HCT116 (cell line): Measurements from ENCODE around the gene KRT1. TPM values are rescaled to one million over a fixed set of nuclear protein-coding genes. Genes with fewer than 3 reads are reported as not detected.

Experiments used
- ATAC-seq: fragments of 200-7000 bp; cut with Tn5 transposase; 2 replicates; pipeline ENCODE4 v1.9.1; 2020; ENCODE audit warnings: mild to moderate bottlenecking, moderate library complexity
- BruUV-seq: library from RNA; stranded (reverse); fragments of 400-500 nt; replicated peaks from 2 replicates; lab custom pipeline; 2021; lab: Mats Ljungman, UMichigan
- CTCF ChIA-PET: fragments of 300-600 bp; sonication (Branson Sonifier 250); formaldehyde crosslinking; loops from one replicate; lab custom pipeline; 2021; ENCODE audit warnings: antibody characterized with exemption; lab: Charles Lee
- POLR2A ChIA-PET: fragments of 300-600, 350-600 bp; sonication (Branson Sonifier 250); formaldehyde crosslinking; loops from one replicate; lab custom pipeline; 2021; ENCODE audit warnings: antibody characterized with exemption; lab: Charles Lee
- RAD21 ChIA-PET, 2 experiments: fragments of 300-600 bp; sonication (Branson Sonifier 250); formaldehyde crosslinking; loops; one replicate each; lab custom pipeline; 2023; ENCODE audit warnings: low total read pairs in 2 of 2; ENCODE audit not compliant: uncharacterized antibody in 2 of 2, unreplicated experiment in 2 of 2, low non-redundant PET in 1 of 2; lab: Charles Lee
- DNase-seq: peaks from one replicate; pipeline ENCODE4 v3.0.0-alpha.2; 2010; ENCODE audit warnings: low read depth, low spot score
- H2AFZ ChIP-seq: fragments of 200-600 bp; shearing (Covaris generic), sonication (generic); 2 replicates; pipeline ENCODE4 v1.6.1; 2017; ENCODE audit warnings: low read depth, mixed run types, mixed read lengths, antibody characterized with exemption, low read length; ENCODE audit not compliant: poor library complexity, severe bottlenecking
- H3K27ac ChIP-seq: 2 replicates; pipeline ENCODE4 v1.5.1; 2012; ENCODE audit warnings: low read depth, low read length
- H3K27me3 ChIP-seq: fragments of 200-600 bp; sonication (generic); 2 replicates; pipeline ENCODE4 v1.6.1; 2016; ENCODE audit warnings: mixed run types, low read length, mixed read lengths; ENCODE audit not compliant: insufficient read depth
- H3K36me3 ChIP-seq, 2 experiments: fragments of 200-500 bp in 1 of 2; fragments of 200-600 bp in 1 of 2; sonication (Bioruptor generic) in 1 of 2; sonication (generic) in 1 of 2; 2 replicates each; pipeline versions ENCODE4 v1.5.1 to v1.6.1; 2014 to 2016; ENCODE audit warnings: low read length in 2 of 2, inconsistent platforms in 1 of 2, mixed read lengths in 1 of 2, mixed run types in 1 of 2; ENCODE audit not compliant: insufficient read depth in 2 of 2, control insufficient read depth in 1 of 2
- H3K4me1 ChIP-seq, 2 experiments: fragments of 200-600 bp in 1 of 2; sonication (generic) in 1 of 2; 2 replicates each; pipeline versions ENCODE4 v1.5.1 to v1.6.1; 2012 to 2017; ENCODE audit warnings: low read length in 2 of 2, inconsistent platforms in 1 of 2, mild to moderate bottlenecking in 1 of 2, mixed read lengths in 1 of 2, mixed run types in 1 of 2, moderate library complexity in 1 of 2; ENCODE audit not compliant: insufficient read depth in 2 of 2, control insufficient read depth in 1 of 2
- H3K4me2 ChIP-seq: fragments of 200-600 bp; sonication (generic); 2 replicates; pipeline ENCODE4 v1.6.1; 2017; ENCODE audit warnings: mixed run types, low read length, mixed read lengths
- H3K4me3 ChIP-seq, 2 experiments: fragments of 200-600 bp in 1 of 2; sonication (generic) in 1 of 2; replicated peaks in 1 of 2; 2 replicates each; pipeline ENCODE4 v1.5.1; 2011 to 2016; ENCODE audit warnings: low read length in 2 of 2, control low read depth in 1 of 2, low read depth in 1 of 2, mild to moderate bottlenecking in 1 of 2, mixed read lengths in 1 of 2, mixed run types in 1 of 2
- H3K79me2 ChIP-seq: fragments of 200-600 bp; sonication (generic); 2 replicates; pipeline ENCODE4 v1.6.1; 2017; ENCODE audit warnings: mild to moderate bottlenecking, mixed run types, low read length, moderate library complexity, mixed read lengths; ENCODE audit not compliant: insufficient read depth
- H3K9ac ChIP-seq: fragments of 200-600 bp; sonication (generic); 2 replicates; pipeline ENCODE4 v1.6.1; 2016; ENCODE audit warnings: low read length, mixed read lengths
- H3K9me2 ChIP-seq: fragments of 200-600 bp; sonication (generic), shearing (Covaris generic); 2 replicates; pipeline ENCODE4 v1.6.1; 2017; ENCODE audit warnings: mixed run types, mild to moderate bottlenecking, moderate library complexity; ENCODE audit not compliant: insufficient read depth
- H3K9me3 ChIP-seq, 2 experiments: fragments of 200-500 bp in 1 of 2; fragments of 200-600 bp in 1 of 2; sonication (Bioruptor generic) in 1 of 2; sonication (generic) in 1 of 2; 2 replicates each; pipeline ENCODE4 v1.6.1; 2014 to 2017; ENCODE audit warnings: low read length in 2 of 2, mixed read lengths in 2 of 2, inconsistent platforms in 1 of 2, low read depth in 1 of 2, mild to moderate bottlenecking in 1 of 2, mixed run types in 1 of 2, moderate library complexity in 1 of 2; ENCODE audit not compliant: control insufficient read depth in 1 of 2, insufficient read depth in 1 of 2
- H4K20me1 ChIP-seq: fragments of 200-600 bp; sonication (generic), shearing (Covaris generic); 2 replicates; pipeline ENCODE4 v1.6.1; 2017; ENCODE audit warnings: mixed run types, mild to moderate bottlenecking, moderate library complexity; ENCODE audit not compliant: insufficient read depth
- CTCF ChIP-seq, 3 experiments: fragments of 200-600 bp in 1 of 3; sonication (generic) in 1 of 3; IDR thresholded peaks in 2 of 3; conservative IDR thresholded peaks in 1 of 3; 2 replicates each; pipeline ENCODE4 v1.5.1; 2012 to 2017; ENCODE audit warnings: low read depth in 2 of 3, low read length in 2 of 3, antibody characterized with exemption in 1 of 3, borderline replicate concordance in 1 of 3, control low read depth in 1 of 3, mild to moderate bottlenecking in 1 of 3, mixed read lengths in 1 of 3, mixed run types in 1 of 3, moderate library complexity in 1 of 3; ENCODE audit not compliant: insufficient read depth in 1 of 3
- EGR1 ChIP-seq: IDR thresholded peaks from 2 replicates; pipeline ENCODE4 v1.6.1; 2012; ENCODE audit warnings: low read depth
- ELF1 ChIP-seq: IDR thresholded peaks from 2 replicates; pipeline ENCODE4 v1.6.1; 2012; ENCODE audit warnings: low read depth, borderline replicate concordance
- MAX ChIP-seq: IDR thresholded peaks from 2 replicates; pipeline ENCODE4 v1.6.1; 2012
- RAD21 ChIP-seq: IDR thresholded peaks from 2 replicates; pipeline ENCODE4 v1.6.1; 2012; ENCODE audit warnings: low read depth, mild to moderate bottlenecking
- SP1 ChIP-seq: IDR thresholded peaks from 2 replicates; pipeline ENCODE4 v1.6.1; 2012; ENCODE audit warnings: low read depth
- SRF ChIP-seq: IDR thresholded peaks from 2 replicates; pipeline ENCODE4 v1.6.1; 2012; ENCODE audit warnings: low read depth
- YY1 ChIP-seq: IDR thresholded peaks from 2 replicates; pipeline ENCODE4 v1.6.1; 2011; ENCODE audit warnings: low read length, low read depth, moderate library complexity, mild to moderate bottlenecking; ENCODE audit not compliant: insufficient replicate concordance; ENCODE audit errors: extremely low read depth
- intact Hi-C: fragments of 100-400 bp; cut with micrococcal nuclease; formaldehyde crosslinking; loops from 2 replicates; pipeline ENCODE4 v1.10.0; 2022
- total RNA-seq: library from RNA; stranded (reverse); gene quantifications from one replicate; pipeline ENCODE4 v1.2.1, GENCODE V29; 2021; ENCODE audit not compliant: unreplicated experiment

The KRT1 gene
- total RNA-seq, 1 experiment from 2014 or later, result 0.20 TPM

- H4K20me1 ChIP-seq, result no peaks in the 10 kb centered on the region
- TF ChIP-seq ELF1, result no peak
- no peak for TF ChIP-seq SRF
- TF ChIP-seq MAX, result no peak
- peak; percentile 68 for TF ChIP-seq RAD21
- no peak for TF ChIP-seq EGR1
- peak; percentile 46 to 62 (median 60); a peak in 4 of 6 replicates for TF ChIP-seq CTCF (IDR thresholded peaks at IDR 0.05 in 2 of 3, conservative IDR thresholded peaks at IDR 0.05 in 1 of 3; ENCODE audit: borderline replicate concordance in 1 of 3, insufficient read depth in 1 of 3, low read depth in 2 of 3, low read length in 2 of 3)
- TF ChIP-seq YY1, result no peak
- TF ChIP-seq SP1, result no peak
- no peak overlapping the region for H3K4me3 ChIP-seq
- H3K27me3 ChIP-seq, result no peaks in the 10 kb centered on the region
- no peak overlapping the region for H3K27ac ChIP-seq
- H3K79me2 ChIP-seq, result no peaks in the 10 kb centered on the region
- no peak for DNase-seq
- RAD21 ChIA-PET, result no interaction called here
- no peaks in the 10 kb centered on the region for H3K9me2 ChIP-seq
- POLR2A ChIA-PET, result no interaction called here
- ATAC-seq, result peak; percentile 62
- CTCF ChIA-PET, result interaction anchor here (0.9 to 2.0 kb wide), 7 partner anchors 11 to 272 kb away, joined by 3 to 10 read pairs (median 6); no protein-coding TSS in a partner anchor
- H2AFZ ChIP-seq, result no peak overlapping the region
- H3K9me3 ChIP-seq, result no peaks in the 10 kb centered on the region
- H3K4me2 ChIP-seq, result no peak overlapping the region
- no TSS peak for BruUV-seq
- no peaks in the 10 kb centered on the region for H3K36me3 ChIP-seq
- H3K4me1 ChIP-seq, result peaks cover 0 to 17% of the 10 kb centered on the region in 2 experiments; a peak in 2 of 4 replicates
- intact Hi-C loops, result loop anchor here (2.0 kb wide), 1 partner anchor 203 kb away; no protein-coding TSS in a partner anchor
- H3K9ac ChIP-seq, result no peak overlapping the region
Observed at GRCh38 chr12:52667509-52667908, 12.7 kb downstream of the KRT1 start.
